ENCODE data around the gene DCLK2.

DCLK2 gene

GRCh38 chr4:150215601-150216000, 137.4 kb downstream of the DCLK2 start:
- CTCF ChIA-PET, result no interaction called here
- TF ChIP-seq PKNOX1 (IDR thresholded peaks at IDR 0.05), result no peak
- TF ChIP-seq SP1 (IDR thresholded peaks at IDR 0.05), result no peak
- DNase-seq (ENCODE audit: extremely low spot score), result no peak
- POLR2A ChIA-PET, result no interaction called here

DNA sequence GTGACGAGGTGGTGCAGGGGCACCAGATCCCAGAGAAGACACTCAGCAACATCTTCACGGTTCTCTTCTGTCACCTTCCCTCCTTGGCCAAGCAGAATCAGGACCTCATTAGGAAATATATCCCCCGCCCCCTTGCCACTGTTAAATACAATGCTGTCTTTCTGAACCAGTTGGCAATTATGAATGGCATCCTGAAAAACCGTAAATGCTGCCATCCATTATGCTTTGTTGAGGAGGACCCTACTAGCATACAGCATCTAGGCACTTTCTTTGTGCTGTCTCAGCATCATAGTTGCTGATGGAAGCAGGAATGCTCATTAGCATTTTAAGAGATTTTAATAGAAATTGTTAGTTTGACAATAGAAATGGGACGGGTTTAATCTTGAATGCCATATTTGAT, 138.5 kb downstream of the DCLK2 start:
- no peak for DNase-seq (ENCODE audit: extremely low spot score)
- POLR2A ChIA-PET, result no interaction called here
- TF ChIP-seq ELF4 (IDR thresholded peaks at IDR 0.05) (no peak), ARNT (IDR thresholded peaks at IDR 0.05) (no peak), FOXA1 (IDR thresholded peaks at IDR 0.05) (no peak), NFRKB (IDR thresholded peaks at IDR 0.05) (no peak), CTBP1 (IDR thresholded peaks at IDR 0.05; ENCODE audit: borderline replicate concordance) (no peak)
- CTCF ChIA-PET, result interaction anchor here (0.6 to 2.2 kb wide), 6 partner anchors 16 to 233 kb away, joined by 3 to 8 read pairs (median 3); no protein-coding TSS in a partner anchor

GRCh38 chr4:150217192-150217591, 138.9 kb downstream of the DCLK2 start:
- POLR2A ChIA-PET, result no interaction called here
- CTCF ChIA-PET, result interaction anchor here (0.6 to 2.2 kb wide), 8 partner anchors 8 to 234 kb away, joined by 3 to 8 read pairs (median 3); no protein-coding TSS in a partner anchor
- TF ChIP-seq ARNT (IDR thresholded peaks at IDR 0.05), result no peak
- no peak for TF ChIP-seq HDGF (IDR thresholded peaks at IDR 0.05; ENCODE audit: borderline replicate concordance)
- DNase-seq (ENCODE audit: extremely low spot score), result no peak

GRCh38 chr4:150217808-150218207, 139.6 kb downstream of the DCLK2 start:
- POLR2A ChIA-PET, result no interaction called here
- TF ChIP-seq ZNF384 (IDR thresholded peaks at IDR 0.05) (no peak), ELF4 (IDR thresholded peaks at IDR 0.05) (no peak), PKNOX1 (IDR thresholded peaks at IDR 0.05) (no peak), L3MBTL2 (conservative IDR thresholded peaks at IDR 0.05) (no peak), FOXM1 (IDR thresholded peaks at IDR 0.05; ENCODE audit: borderline replicate concordance) (no peak), SP1 (IDR thresholded peaks at IDR 0.05) (no peak), FOXA1 (IDR thresholded peaks at IDR 0.05) (no peak), LEF1 (IDR thresholded peaks at IDR 0.05; ENCODE audit: borderline replicate concordance) (no peak), ARNT (IDR thresholded peaks at IDR 0.05) (no peak), FOXK2 (IDR thresholded peaks at IDR 0.05) (no peak), BHLHE40 (IDR thresholded peaks at IDR 0.05; ENCODE audit: borderline replicate concordance) (no peak), CTBP1 (IDR thresholded peaks at IDR 0.05; ENCODE audit: borderline replicate concordance) (no peak), NFRKB (IDR thresholded peaks at IDR 0.05) (no peak), SUZ12 (IDR thresholded peaks at IDR 0.05) (no peak)
- CTCF ChIA-PET, result interaction anchor here (0.7 to 2.2 kb wide), 6 partner anchors 9 to 234 kb away, joined by 3 to 8 read pairs (median 4); no protein-coding TSS in a partner anchor
- DNase-seq (ENCODE audit: extremely low spot score), result no peak

DNA sequence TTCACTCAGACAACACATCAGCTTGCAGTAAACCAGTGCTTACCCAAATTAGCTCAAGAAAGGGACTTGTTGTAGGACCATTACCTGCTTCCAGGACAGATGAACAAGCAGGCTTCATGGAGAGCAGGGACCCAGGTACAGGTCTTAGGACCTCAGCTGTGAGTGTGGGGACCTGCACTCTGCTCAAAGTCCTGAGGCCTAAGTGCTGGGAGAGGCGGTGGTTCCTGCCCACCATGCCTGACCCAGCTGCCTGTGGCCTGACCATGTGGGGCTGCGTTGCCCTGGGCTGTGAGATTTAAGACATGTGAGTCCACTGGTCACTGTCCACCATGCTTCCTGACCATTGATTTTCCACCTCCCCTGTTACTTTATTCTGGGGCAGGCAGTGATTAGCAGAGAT, 140.2 kb downstream of the DCLK2 start:
- CTCF ChIA-PET, result interaction anchor here (2.2 kb wide), 1 partner anchor 24 kb away, joined by 8 read pairs; no protein-coding TSS in a partner anchor
- POLR2A ChIA-PET, result no interaction called here
- TF ChIP-seq NFRKB (IDR thresholded peaks at IDR 0.05), result no peak
- no peak for TF ChIP-seq PKNOX1 (IDR thresholded peaks at IDR 0.05)
- TF ChIP-seq TARDBP (IDR thresholded peaks at IDR 0.05), result no peak
- TF ChIP-seq ELF4 (IDR thresholded peaks at IDR 0.05), result no peak
- no peak for TF ChIP-seq HDGF (IDR thresholded peaks at IDR 0.05; ENCODE audit: borderline replicate concordance)
- no peak for DNase-seq (ENCODE audit: extremely low spot score)

GRCh38 chr4:150219841-150220240, 141.6 kb downstream of the DCLK2 start:
- TF ChIP-seq TARDBP (IDR thresholded peaks at IDR 0.05), result no peak
- no peak for TF ChIP-seq FOXM1 (IDR thresholded peaks at IDR 0.05; ENCODE audit: borderline replicate concordance)
- no peak for TF ChIP-seq L3MBTL2 (conservative IDR thresholded peaks at IDR 0.05)
- TF ChIP-seq ZNF384 (IDR thresholded peaks at IDR 0.05), result no peak
- no peak for TF ChIP-seq BHLHE40 (IDR thresholded peaks at IDR 0.05; ENCODE audit: borderline replicate concordance)
- TF ChIP-seq SP1 (IDR thresholded peaks at IDR 0.05), result no peak
- no peak for TF ChIP-seq FOXA1 (IDR thresholded peaks at IDR 0.05)
- no peak for TF ChIP-seq LEF1 (IDR thresholded peaks at IDR 0.05; ENCODE audit: borderline replicate concordance)
- TF ChIP-seq ARNT (IDR thresholded peaks at IDR 0.05), result no peak
- no peak for TF ChIP-seq NFRKB (IDR thresholded peaks at IDR 0.05)
- no peak for TF ChIP-seq HDGF (IDR thresholded peaks at IDR 0.05; ENCODE audit: borderline replicate concordance)
- no peak for TF ChIP-seq CTBP1 (IDR thresholded peaks at IDR 0.05; ENCODE audit: borderline replicate concordance)
- no peak for TF ChIP-seq FOXK2 (IDR thresholded peaks at IDR 0.05)
- no peak for TF ChIP-seq SUZ12 (IDR thresholded peaks at IDR 0.05)
- TF ChIP-seq PKNOX1 (IDR thresholded peaks at IDR 0.05), result no peak
- TF ChIP-seq ELF4 (IDR thresholded peaks at IDR 0.05), result no peak
- ChIA-PET POLR2A (no interaction called here), CTCF (no interaction called here)
- no peak for DNase-seq (ENCODE audit: extremely low spot score)

Data from HEK293T (cell line).